Chondrocyte (in vitro differentiated cells): ENCODE data around the gene PRSS58. TPM values are rescaled to one million over a fixed set of nuclear protein-coding genes. Genes with fewer than 3 reads are reported as not detected.

ENCODE experiments used
- DNase-seq: peaks from one replicate; pipeline ENCODE4 v3.0.0; 2021; ENCODE audit warnings: mixed read lengths, low spot score
- H3K27ac Mint-ChIP-seq: one replicate; pipeline ENCODE4 v1.8.0; 2021; ENCODE audit warnings: mild to moderate bottlenecking, moderate library complexity, mixed read lengths; ENCODE audit not compliant: unreplicated experiment
- H3K27me3 Mint-ChIP-seq: 2 replicates; pipeline ENCODE4 v1.8.0; 2021; ENCODE audit warnings: low read depth, mixed read lengths
- H3K36me3 Mint-ChIP-seq: 2 replicates; pipeline ENCODE4 v1.8.0; 2021; ENCODE audit warnings: low read depth, mixed read lengths
- H3K4me1 Mint-ChIP-seq: 2 replicates; pipeline ENCODE4 v1.8.0; 2021; ENCODE audit warnings: low read depth, mild to moderate bottlenecking, mixed read lengths
- H3K4me3 Mint-ChIP-seq: one replicate; pipeline ENCODE4 v1.8.0; 2021; ENCODE audit warnings: mild to moderate bottlenecking, moderate library complexity, mixed read lengths; ENCODE audit not compliant: unreplicated experiment
- H3K9me3 Mint-ChIP-seq: 2 replicates; pipeline ENCODE4 v1.8.0; 2021; ENCODE audit warnings: low read depth, mixed read lengths
- CTCF ChIP-seq: fragments of 200-600 bp; sonication (generic); IDR thresholded peaks from 2 replicates; pipeline ENCODE4 v1.5.0; 2021; ENCODE audit warnings: antibody characterized with exemption, mild to moderate bottlenecking, moderate library complexity
- total RNA-seq: library from RNA; stranded (reverse); gene quantifications from 3 replicates; pipeline ENCODE4 v1.2.1, GENCODE V29; 2021

PRSS58 gene
- total RNA-seq, 1 donor from 2014 or later, result not detected

- Mint-ChIP-seq H3K4me1 (no peaks in the 10 kb centered on the region), H3K4me3 (no peak overlapping the region)
- TF ChIP-seq CTCF, result no peak
Measured at GRCh38 chr7:142279601-142280000, 21.7 kb upstream of the PRSS58 start.

GRCh38 chr7:142275028-142275427 is 17.2 kb upstream of the PRSS58 start:
- Mint-ChIP-seq H3K36me3 (peaks cover 1% of the 10 kb centered on the region), H3K27me3 (peaks cover 29% of the 10 kb centered on the region), H3K4me1 (no peaks in the 10 kb centered on the region), H3K4me3 (no peak overlapping the region), H3K9me3 (peaks cover 24% of the 10 kb centered on the region), H3K27ac (no peak overlapping the region)
- no peak for DNase-seq
- TF ChIP-seq CTCF, result no peak

More at GRCh38 chr7:142279601-142280000, 21.7 kb upstream of the PRSS58 start:
- Mint-ChIP-seq H3K27ac (no peak overlapping the region), H3K9me3 (peaks cover 21% of the 10 kb centered on the region), H3K36me3 (peaks cover 1% of the 10 kb centered on the region), H3K27me3 (peaks cover 26% of the 10 kb centered on the region)
- DNase-seq, result no peak

- Mint-ChIP-seq H3K4me1 (no peaks in the 10 kb centered on the region), H3K27ac (no peak overlapping the region), H3K36me3 (peaks cover 1% of the 10 kb centered on the region), H3K27me3 (peaks cover 24% of the 10 kb centered on the region), H3K9me3 (peaks cover 24% of the 10 kb centered on the region), H3K4me3 (no peak overlapping the region)
- DNase-seq, result no peak
- no peak for TF ChIP-seq CTCF
Measured at GRCh38 chr7:142272841-142273240, 15.0 kb upstream of the PRSS58 start.

- Mint-ChIP-seq H3K9me3 (peaks cover 23% of the 10 kb centered on the region), H3K36me3 (peaks cover 3% of the 10 kb centered on the region), H3K4me1 (peaks cover 13% of the 10 kb centered on the region), H3K27me3 (peaks cover 3% of the 10 kb centered on the region), H3K4me3 (no peak overlapping the region), H3K27ac (peak overlapping the region; percentile 43)
- DNase-seq, result no peak
- TF ChIP-seq CTCF, result no peak
Measured at GRCh38 chr7:142263598-142264380, 5.9 kb upstream of the PRSS58 start.

GRCh38 chr7:142250705-142251104 is 7.2 kb downstream of the PRSS58 start:
- Mint-ChIP-seq H3K9me3 (no peaks in the 10 kb centered on the region), H3K4me1 (peaks cover 3% of the 10 kb centered on the region), H3K27me3 (no peaks in the 10 kb centered on the region), H3K4me3 (no peak overlapping the region), H3K27ac (no peak overlapping the region), H3K36me3 (no peaks in the 10 kb centered on the region)
- no peak for TF ChIP-seq CTCF
- DNase-seq, result no peak
